Subcutaneous abdominal adipose tissue (tissue), 5 donors: Measurements from ENCODE around the gene SMC5.

ENCODE experiments used
- H3K27ac ChIP-seq: one replicate; pipeline ENCODE4 v1.7.0; 2013; ENCODE audit warnings: low read depth, mild to moderate bottlenecking, inconsistent platforms, low read length, moderate library complexity
- H3K27me3 ChIP-seq, 5 donors: one replicate each; pipeline ENCODE4 v1.7.0; 2013; ENCODE audit warnings: low read length in 5 of 5, inconsistent platforms in 1 of 5; ENCODE audit not compliant: control insufficient read depth in 5 of 5, insufficient read depth in 4 of 5
- H3K36me3 ChIP-seq, 5 donors: one replicate each; pipeline ENCODE4 v1.7.0; 2013; ENCODE audit warnings: low read length in 5 of 5; ENCODE audit not compliant: control insufficient read depth in 5 of 5, insufficient read depth in 5 of 5
- H3K4me1 ChIP-seq, 5 donors: one replicate each; pipeline ENCODE4 v1.7.0; 2013; ENCODE audit warnings: low read length in 5 of 5, mild to moderate bottlenecking in 3 of 5, moderate library complexity in 1 of 5; ENCODE audit not compliant: control insufficient read depth in 5 of 5, insufficient read depth in 5 of 5
- H3K4me3 ChIP-seq, 5 donors: one replicate each; pipeline ENCODE4 v1.7.0; 2013; ENCODE audit warnings: low read length in 5 of 5, low read depth in 1 of 5
- H3K9ac ChIP-seq, 5 donors: one replicate each; pipeline ENCODE4 v1.7.0; 2013; ENCODE audit warnings: low read length in 5 of 5, mild to moderate bottlenecking in 4 of 5, moderate library complexity in 3 of 5
- H3K9me3 ChIP-seq, 5 donors: one replicate each; pipeline ENCODE4 v1.7.0; 2013; ENCODE audit warnings: low read length in 5 of 5; ENCODE audit not compliant: control insufficient read depth in 5 of 5
- donor health status: healthy.
- donor health status: healthy.
- donor health status: healthy.
- donor health status: healthy.
- donor health status: healthy.

SMC5 gene

GRCh38 chr9:70258692-70259511, at the start of gene SMC5:
SMC5 (plus strand) TSS chr9:70258978; CDS start chr9:70259079, 101 bp downstream.
- Histone ChIP-seq H3K4me3 (peak within 1 kb of the TSS; percentile 85 to 96 (median 95)), H3K4me1 (peaks cover 0 to 38% (median 32%) of the 10 kb centered on the region in 5 donors), H3K27me3 (no peaks in the 10 kb centered on the region), H3K9me3 (no peaks in the 10 kb centered on the region), H3K9ac (peak within 1 kb of the TSS; percentile 75 to 97 (median 89)), H3K27ac (peak within 1 kb of the TSS; percentile 87), H3K36me3 (peaks cover 0 to 11% (median 5%) of the 10 kb centered on the region in 5 donors)

DNA sequence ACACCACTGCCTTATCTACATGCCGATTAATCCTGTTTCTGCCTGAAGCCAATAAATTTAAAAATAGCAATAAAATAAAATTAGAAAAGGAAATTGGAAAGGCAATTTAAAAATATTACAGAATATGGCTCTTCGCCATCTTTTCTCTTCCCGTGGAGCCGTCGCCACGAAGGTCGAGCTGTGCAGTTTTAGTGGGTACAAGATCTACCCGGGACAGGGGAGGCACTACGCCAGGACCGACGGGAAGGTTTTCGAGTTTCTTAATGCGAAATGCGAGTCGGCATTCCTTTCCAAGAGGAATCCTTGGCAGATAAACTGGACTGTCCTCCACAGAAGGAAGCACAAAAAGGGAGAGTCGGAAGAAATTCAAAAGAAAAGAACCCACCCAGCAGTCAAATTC, 41.7 kb upstream of the SMC5 start:
- Histone ChIP-seq H3K36me3 (peaks cover 0 to 24% (median 10%) of the 10 kb centered on the region in 5 donors), H3K4me3 (no peak overlapping the region), H3K9me3 (peaks cover 0 to 6% (median 4%) of the 10 kb centered on the region in 5 donors), H3K4me1 (no peaks in the 10 kb centered on the region), H3K27ac (no peak overlapping the region), H3K27me3 (no peaks in the 10 kb centered on the region), H3K9ac (no peak overlapping the region)

DNA sequence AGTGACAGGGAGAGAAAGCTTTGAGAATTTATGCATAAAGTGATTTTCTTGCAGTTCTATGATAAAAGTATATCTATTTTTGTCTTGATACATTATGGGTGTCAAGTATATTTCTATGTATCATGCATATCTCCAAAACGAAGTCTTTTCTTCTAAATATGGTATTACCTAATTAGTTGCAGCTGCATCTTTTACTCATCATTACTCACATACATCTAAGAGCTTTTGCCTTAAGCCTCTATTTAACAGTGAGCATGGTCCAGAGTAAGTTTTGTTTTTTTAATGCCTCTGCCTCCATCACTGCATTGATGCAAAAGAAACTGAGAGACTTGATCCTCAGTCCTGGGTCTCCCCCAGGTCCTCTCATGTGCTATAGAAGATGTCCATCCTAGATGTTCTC, 40.0 kb upstream of the SMC5 start:
- no peaks in the 10 kb centered on the region for H3K9me3 ChIP-seq
- peaks cover 0 to 23% (median 10%) of the 10 kb centered on the region in 5 donors for H3K36me3 ChIP-seq
- H3K4me1 ChIP-seq: no peaks in the 10 kb centered on the region
- no peaks in the 10 kb centered on the region for H3K27me3 ChIP-seq
- H3K27ac ChIP-seq: no peak overlapping the region
- H3K4me3 ChIP-seq: no peak overlapping the region
- no peak overlapping the region for H3K9ac ChIP-seq

GRCh38 chr9:70220216-70220615, 38.6 kb upstream of the SMC5 start:
- peaks cover 0 to 17% (median 7%) of the 10 kb centered on the region in 5 donors for H3K36me3 ChIP-seq

GRCh38 chr9:70222354-70222753, 36.4 kb upstream of the SMC5 start:
- no peak overlapping the region for H3K27ac ChIP-seq

More at GRCh38 chr9:70220216-70220615, 38.6 kb upstream of the SMC5 start:
- Histone ChIP-seq H3K27me3 (no peaks in the 10 kb centered on the region), H3K27ac (no peak overlapping the region), H3K9me3 (no peaks in the 10 kb centered on the region), H3K9ac (no peak overlapping the region), H3K4me1 (no peaks in the 10 kb centered on the region), H3K4me3 (no peak overlapping the region)

DNA sequence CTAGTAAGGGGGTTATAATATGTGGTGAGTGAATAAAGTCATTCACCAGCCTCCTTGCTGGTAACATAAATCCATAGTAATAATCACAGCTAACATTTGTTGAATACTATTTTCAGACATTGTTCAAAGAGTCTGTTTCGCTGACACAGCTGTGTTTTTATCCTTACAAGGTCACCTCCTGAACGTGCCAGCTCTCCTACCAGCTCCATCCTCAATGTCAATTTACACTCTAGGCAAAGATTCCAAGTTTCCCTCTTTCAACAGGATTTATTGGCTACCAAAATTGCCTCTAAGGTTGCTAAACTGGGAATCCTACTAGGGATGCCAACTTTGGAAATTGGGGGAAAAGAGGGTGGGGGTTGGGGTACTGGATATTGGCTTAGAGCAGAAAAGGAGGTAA, 30.7 kb upstream of the SMC5 start:
- no peaks in the 10 kb centered on the region for H3K9me3 ChIP-seq
- H3K27ac ChIP-seq: no peak overlapping the region
- H3K4me3 ChIP-seq: no peak overlapping the region

More at GRCh38 chr9:70222354-70222753, 36.4 kb upstream of the SMC5 start:
- no peaks in the 10 kb centered on the region for H3K9me3 ChIP-seq
- peaks cover 0 to 10% (median 7%) of the 10 kb centered on the region in 5 donors for H3K36me3 ChIP-seq
- no peaks in the 10 kb centered on the region for H3K27me3 ChIP-seq
- no peaks in the 10 kb centered on the region for H3K4me1 ChIP-seq
- H3K4me3 ChIP-seq: no peak overlapping the region
- H3K9ac ChIP-seq: no peak overlapping the region

DNA sequence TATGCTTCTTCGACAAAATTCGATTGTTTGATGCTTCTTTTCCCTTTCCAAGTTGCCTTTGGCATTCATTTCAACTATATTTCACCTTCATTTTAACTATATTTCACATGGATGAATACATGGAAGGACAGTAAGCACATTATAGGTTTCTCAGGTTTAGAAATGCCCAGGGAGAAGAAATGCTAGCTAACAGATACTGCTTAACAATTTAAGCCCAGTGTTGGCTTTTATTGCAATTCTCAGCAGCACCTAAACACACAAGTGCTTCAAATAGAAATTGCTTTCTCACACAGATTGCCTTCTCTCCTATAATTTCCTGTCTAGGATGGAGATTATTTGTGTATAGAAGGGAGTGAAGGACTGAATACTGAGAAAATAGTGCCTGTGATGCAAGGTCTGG, 30.2 kb upstream of the SMC5 start:
- no peaks in the 10 kb centered on the region for H3K9me3 ChIP-seq
- H3K9ac ChIP-seq: peak overlapping the region in 1 of 5 donors; percentile 27
- peaks cover 0 to 8% (median 0%) of the 10 kb centered on the region in 5 donors for H3K4me1 ChIP-seq
- no peak overlapping the region for H3K4me3 ChIP-seq
- H3K27ac ChIP-seq: no peak overlapping the region
- H3K27me3 ChIP-seq: no peaks in the 10 kb centered on the region
- no peaks in the 10 kb centered on the region for H3K36me3 ChIP-seq

More for the DNA sequence above, 30.7 kb upstream of the SMC5 start:
- H3K27me3 ChIP-seq: no peaks in the 10 kb centered on the region
- H3K36me3 ChIP-seq: no peaks in the 10 kb centered on the region
- H3K9ac ChIP-seq: no peak overlapping the region
- H3K4me1 ChIP-seq: peaks cover 0 to 8% (median 0%) of the 10 kb centered on the region in 5 donors

- Histone ChIP-seq H3K27ac (no peak overlapping the region), H3K4me1 (peaks cover 0 to 8% (median 0%) of the 10 kb centered on the region in 5 donors)
These were observed 29.8 kb upstream of the SMC5 start for GRCh38 chr9:70229026-70229425.

GRCh38 chr9:70229579-70229978, 29.2 kb upstream of the SMC5 start:
- peaks cover 0 to 8% (median 0%) of the 10 kb centered on the region in 5 donors for H3K4me1 ChIP-seq
- no peaks in the 10 kb centered on the region for H3K27me3 ChIP-seq
- no peak overlapping the region for H3K9ac ChIP-seq
- H3K36me3 ChIP-seq: no peaks in the 10 kb centered on the region
- H3K4me3 ChIP-seq: peak overlapping the region in 2 of 5 donors; percentile 10 to 30
- no peak overlapping the region for H3K27ac ChIP-seq
- no peaks in the 10 kb centered on the region for H3K9me3 ChIP-seq

More at GRCh38 chr9:70229026-70229425, 29.8 kb upstream of the SMC5 start:
- Histone ChIP-seq H3K4me3 (no peak overlapping the region), H3K9ac (peak overlapping the region in 2 of 5 donors; percentile 27 to 47), H3K27me3 (no peaks in the 10 kb centered on the region), H3K9me3 (no peaks in the 10 kb centered on the region), H3K36me3 (no peaks in the 10 kb centered on the region)

DNA sequence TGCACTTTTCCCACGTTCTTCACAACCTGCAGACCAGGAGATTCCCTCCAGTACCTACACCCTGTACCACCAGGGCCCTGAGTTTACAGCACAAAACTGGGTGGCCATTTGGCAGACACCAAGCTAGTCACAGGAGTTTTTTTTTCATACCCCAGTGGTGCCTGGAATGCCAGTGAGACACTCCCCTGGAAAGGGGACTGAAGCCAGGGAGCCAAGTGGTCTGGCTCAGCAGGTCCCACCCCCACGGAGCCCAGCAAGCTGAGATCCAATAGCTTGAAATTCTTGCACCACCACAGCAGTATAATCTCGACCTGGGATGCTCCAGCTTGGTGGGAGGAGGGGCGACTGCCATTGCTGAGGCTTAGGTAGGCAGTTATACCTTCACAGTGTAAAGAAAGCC, 26.3 kb upstream of the SMC5 start:
- H3K27ac ChIP-seq: no peak overlapping the region
- no peaks in the 10 kb centered on the region for H3K36me3 ChIP-seq
- H3K9ac ChIP-seq: no peak overlapping the region
- H3K4me3 ChIP-seq: no peak overlapping the region
- no peaks in the 10 kb centered on the region for H3K9me3 ChIP-seq
- no peaks in the 10 kb centered on the region for H3K27me3 ChIP-seq
- peaks cover 0 to 8% (median 0%) of the 10 kb centered on the region in 5 donors for H3K4me1 ChIP-seq
